Stimulated activated CD8-positive, alpha-beta memory T cell treated with anti-CD3 and anti-CD28 coated beads, Interleukin-12 subunit alpha, Interleukin-12 subunit beta, amount 100 ng/mL, for 4 hours (primary cell): ENCODE measurements around the gene KIF25.

Experiments
- DNase-seq: peaks from one replicate; pipeline ENCODE4 v3.0.0-alpha.2; 2020; ENCODE audit warnings: low read depth

KIF25 gene

DNA sequence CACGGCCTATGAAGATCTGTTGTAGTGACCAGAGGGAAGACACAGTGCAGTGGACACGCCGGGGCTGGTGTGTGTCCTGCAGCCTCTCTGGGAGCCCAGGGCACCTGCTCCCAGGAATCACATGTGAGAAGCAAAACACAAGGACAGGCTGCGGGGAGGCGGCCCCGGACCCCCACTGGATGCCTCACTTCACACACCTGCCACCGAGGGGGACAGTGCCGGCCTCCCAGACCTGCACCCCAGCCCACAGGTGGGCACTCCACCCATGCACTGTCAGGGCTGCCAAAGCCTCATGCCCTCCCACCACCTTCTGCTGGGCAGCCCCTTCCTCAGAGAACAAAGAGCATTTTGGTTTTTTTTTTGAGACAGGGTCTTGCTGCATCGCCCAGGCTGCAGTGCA, 54.2 kb downstream of the KIF25 start:
- no peak for DNase-seq

DNA sequence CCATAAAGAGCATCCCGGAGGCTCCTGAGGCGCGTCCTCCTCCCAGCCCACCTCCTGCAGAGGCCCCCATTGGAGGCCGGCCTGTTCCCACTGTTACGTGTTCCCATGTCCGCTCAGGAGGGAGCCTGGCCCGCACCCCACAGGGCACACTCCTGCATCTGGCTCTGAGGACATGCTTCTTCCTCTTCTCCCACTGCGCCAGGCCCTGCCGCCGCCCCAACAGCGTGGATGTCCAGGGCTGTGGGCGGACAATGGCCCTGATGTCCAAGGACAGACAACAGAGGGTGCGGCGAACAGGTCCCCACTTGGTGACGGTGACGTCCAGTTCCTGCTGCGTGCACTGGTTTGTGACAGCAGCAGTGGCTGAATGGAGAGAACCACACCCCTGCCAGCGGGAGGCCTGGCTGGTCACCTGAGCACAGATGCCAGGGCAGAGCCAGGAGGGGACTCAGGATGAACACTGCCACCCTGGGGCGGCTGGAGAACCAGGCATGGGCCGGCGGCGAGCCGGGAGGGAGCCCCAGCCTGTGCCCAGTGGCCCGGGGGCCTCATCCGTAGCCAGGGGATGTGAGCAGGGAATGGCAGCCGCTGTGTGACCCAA, 54.9 kb downstream of the KIF25 start:
- no peak for DNase-seq

GRCh38 chr6:168053086-168053956, 55.9 kb downstream of the KIF25 start:
- DNase-seq: no peak

GRCh38 chr6:168053957-168054471, 56.5 kb downstream of the KIF25 start:
- no peak for DNase-seq

GRCh38 chr6:168054765-168055560, 57.5 kb downstream of the KIF25 start:
- no peak for DNase-seq

GRCh38 chr6:168055696-168056489, 58.4 kb downstream of the KIF25 start:
- no peak for DNase-seq

DNA sequence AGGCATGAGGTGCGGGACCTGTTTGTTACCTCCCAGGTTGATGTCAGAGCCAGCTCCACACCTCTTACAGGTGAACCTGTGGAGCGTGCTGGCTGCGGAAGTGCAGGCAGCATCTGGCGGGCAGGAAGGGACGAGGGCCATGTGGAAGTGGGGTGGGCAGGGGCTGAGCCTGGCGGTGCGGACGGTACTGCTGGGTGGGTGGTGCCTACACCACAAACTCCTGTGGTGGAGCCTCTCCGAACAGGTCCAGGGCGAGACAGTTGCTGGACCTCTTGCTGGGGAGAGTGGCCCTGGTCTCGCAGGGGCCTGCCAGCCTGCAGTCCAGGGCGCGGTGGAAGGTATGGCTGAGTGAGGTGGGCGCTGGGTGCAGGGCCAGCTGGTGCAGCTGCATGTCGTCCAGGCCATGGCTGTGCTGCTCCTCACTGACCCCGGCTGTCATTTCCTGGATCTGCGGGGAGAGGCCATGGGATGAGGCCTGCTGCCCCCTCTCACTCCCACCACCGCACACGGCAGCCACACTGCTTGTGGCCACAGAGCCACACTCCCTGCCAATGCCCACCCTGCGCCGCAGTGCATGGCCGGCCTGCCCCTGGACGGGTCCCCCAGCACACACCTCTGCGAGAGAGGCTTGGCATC, 59.5 kb downstream of the KIF25 start:
- DNase-seq: no peak

DNA sequence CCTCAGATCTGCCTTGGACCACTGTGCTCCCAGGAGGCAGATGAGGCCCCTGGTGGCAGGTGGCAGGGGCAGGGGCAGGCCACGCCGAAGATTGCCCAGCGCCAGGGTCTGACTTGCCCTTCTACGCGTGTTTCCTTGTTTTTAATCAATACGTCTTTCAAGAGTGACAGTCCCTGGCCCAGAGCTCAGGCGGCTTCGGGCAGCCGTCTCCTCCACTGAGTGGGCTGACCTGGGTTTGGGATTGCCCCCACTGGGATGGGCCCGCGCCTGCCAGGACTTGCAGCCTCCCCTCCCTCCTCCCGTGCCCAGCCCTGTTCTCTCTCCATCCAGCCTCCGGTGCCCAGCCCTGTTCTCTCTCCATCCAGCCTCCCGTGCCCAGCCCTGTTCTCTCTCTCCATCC, 60.4 kb downstream of the KIF25 start:
- no peak for DNase-seq

DNA sequence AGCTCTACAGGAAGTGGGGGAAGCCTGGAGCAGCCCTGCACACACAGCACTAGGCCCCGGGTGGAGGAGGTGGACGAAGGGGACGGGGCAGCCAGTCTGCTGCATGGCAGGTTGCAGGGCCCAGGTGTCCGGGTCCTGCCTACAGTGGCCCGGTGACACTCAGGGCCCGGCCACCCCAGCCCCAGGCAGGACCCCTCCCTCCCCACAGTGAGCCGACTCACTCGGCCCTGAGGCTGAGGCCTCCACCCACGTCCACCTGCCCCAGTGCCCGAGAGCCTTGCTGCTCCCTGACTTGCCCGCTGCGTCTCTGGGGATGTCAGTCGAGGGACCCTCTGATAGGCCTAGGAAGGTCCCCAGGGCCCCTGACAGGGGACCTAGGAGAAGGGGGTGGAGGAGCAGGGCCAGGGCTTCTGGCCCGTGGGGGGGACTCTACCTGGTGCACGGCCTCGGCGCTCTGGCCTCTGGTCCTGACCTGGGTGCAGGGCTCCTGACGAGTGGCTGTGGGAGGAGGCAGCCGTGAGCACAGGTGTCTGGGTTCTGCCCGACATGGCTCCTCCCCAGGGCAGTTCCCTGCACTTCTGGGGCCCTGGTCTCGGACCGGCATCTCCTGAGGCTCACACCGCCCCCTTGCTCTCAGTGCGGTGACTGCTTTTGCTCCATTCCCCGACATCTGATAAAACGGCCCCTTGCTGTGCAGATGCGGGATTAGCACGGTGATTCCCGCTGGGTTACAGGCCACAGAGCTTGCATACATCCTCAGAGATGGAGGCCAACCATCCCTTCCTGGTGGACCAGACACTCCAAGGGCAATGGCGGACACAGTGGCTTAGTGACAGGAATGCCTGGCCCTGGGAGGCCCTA, 61.5 kb downstream of the KIF25 start:
- no peak for DNase-seq

- DNase-seq: no peak
These were observed 63.1 kb downstream of the KIF25 start for GRCh38 chr6:168060521-168060931.

GRCh38 chr6:168061269-168062210, 64.1 kb downstream of the KIF25 start:
- no peak for DNase-seq

DNA sequence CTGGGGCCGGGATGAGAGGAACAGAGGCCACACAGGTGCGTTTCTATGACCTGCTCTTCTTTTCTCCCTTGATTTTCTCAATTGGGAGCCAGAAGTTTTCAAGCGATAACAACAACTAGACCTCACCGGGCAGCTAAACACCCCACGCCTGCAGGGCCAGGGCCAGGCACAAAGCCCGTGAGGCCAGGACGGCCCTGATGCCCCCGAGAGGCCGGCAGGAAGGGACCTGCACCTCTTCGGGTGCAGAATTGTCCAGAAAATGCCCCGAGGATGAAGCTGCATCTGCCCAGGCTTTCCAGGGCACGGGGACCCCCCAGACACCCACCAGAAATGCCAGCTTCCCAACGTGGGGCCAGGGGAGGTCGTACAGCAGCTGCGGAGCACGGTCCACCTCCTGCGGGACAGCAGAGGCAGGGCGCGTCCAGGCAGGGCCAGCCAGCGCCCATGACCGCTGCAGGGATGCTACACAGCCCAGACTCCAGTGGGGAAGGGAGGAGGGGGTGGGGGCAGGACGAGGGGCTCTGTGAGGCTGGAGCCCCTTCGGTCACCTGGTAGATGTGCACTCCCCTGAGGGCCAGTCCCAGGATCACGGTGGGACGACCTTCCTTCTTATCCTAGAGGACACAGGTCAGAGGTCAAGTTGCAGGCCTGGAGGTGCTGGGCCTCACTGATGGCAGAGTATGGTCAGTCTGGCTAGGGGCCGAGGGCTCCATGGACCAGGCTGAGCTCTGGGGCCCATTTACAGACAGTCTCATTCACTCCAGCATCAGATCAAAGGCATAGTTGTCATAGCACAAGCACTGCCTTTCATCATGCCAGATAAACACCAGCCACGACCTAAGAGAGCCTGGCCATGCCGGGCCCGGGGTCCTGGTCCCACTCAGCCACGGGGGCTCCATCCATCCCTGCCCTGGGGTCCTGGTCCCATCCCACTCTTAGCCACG, 65.1 kb downstream of the KIF25 start:
- no peak for DNase-seq

DNA sequence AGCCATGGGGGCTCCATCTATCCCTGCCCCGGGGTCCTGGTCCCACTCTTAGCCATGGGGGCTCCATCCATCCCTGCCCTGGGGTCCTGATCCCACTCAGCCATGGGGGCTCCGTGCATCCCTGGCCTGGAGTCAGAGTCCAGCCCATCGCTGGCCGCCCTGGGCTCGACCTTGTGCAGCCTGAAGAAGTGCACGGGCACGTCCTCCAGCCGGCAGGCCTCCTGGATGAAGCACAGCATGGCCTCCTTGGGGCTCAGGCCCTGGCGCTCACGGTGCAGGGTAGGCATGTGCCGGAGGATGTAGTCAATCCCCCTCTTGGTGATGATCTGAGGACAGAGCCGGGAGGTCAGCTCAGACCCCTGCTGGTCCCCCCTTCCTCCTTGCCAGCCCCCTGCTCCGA, 66.0 kb downstream of the KIF25 start:
- no peak for DNase-seq

- no peak for DNase-seq
These were observed 66.8 kb downstream of the KIF25 start for GRCh38 chr6:168064226-168064807.

GRCh38 chr6:168067081-168067759, 69.7 kb downstream of the KIF25 start:
- no peak for DNase-seq

DNA sequence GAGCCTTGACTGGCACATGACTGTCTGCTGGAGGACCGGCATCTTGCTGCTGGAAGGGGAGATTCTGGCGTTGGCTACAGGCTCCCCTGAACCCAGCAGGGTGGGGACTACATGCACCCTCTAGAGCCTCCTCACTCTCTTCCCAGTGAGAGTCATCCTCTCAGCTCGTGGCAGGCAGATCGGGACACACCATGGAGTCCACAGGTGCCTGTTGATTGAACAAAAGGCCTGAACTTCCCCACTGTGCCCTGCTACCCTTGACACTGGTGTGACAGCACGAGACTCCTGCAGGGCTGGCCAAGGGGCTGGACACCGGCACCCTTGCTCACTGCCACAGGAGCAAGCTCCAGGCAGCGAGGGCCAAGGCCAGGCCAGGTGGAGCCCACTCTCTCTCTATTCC, 73.3 kb downstream of the KIF25 start:
- no peak for DNase-seq

- no peak for DNase-seq
These were observed 74.1 kb downstream of the KIF25 start for GRCh38 chr6:168071620-168072019.
